Osteoblast (primary cell): ENCODE results near the gene C9. TPM values are rescaled to one million over a fixed set of nuclear protein-coding genes. Genes with fewer than 3 reads are reported as not detected.
A peak's percentile ranks its signal among the peaks of the same experiment; 100 is the strongest.

Experiments used
- DNase-seq: peaks from one replicate; pipeline ENCODE4 v3.0.0; 2011; ENCODE audit warnings: low spot score, mixed read lengths; ENCODE audit not compliant: insufficient read length; ENCODE audit errors: missing footprints
- H2AFZ ChIP-seq: 2 replicates; pipeline ENCODE4 v1.6.0; 2011; ENCODE audit warnings: mild to moderate bottlenecking, low read length
- H3K27ac ChIP-seq: 2 replicates; pipeline ENCODE4 v1.5.1; 2011; ENCODE audit warnings: mild to moderate bottlenecking, low read depth, low read length, moderate library complexity
- H3K27me3 ChIP-seq: 2 replicates; pipeline ENCODE4 v1.6.0; 2012; ENCODE audit warnings: mild to moderate bottlenecking, control low read depth, inconsistent platforms, low read length, moderate library complexity; ENCODE audit not compliant: insufficient read depth
- H3K36me3 ChIP-seq: 2 replicates; pipeline ENCODE4 v1.5.1; 2011; ENCODE audit warnings: mild to moderate bottlenecking, low read length, control low read depth, moderate library complexity; ENCODE audit not compliant: insufficient read depth
- H3K4me1 ChIP-seq: 2 replicates; pipeline ENCODE4 v1.5.1; 2011; ENCODE audit warnings: mild to moderate bottlenecking, low read length, control low read depth, moderate library complexity; ENCODE audit not compliant: insufficient read depth
- H3K4me2 ChIP-seq: 2 replicates; pipeline ENCODE4 v1.6.0; 2011; ENCODE audit warnings: mild to moderate bottlenecking, low read length; ENCODE audit not compliant: insufficient read depth
- H3K4me3 ChIP-seq: fragments of 200-600 bp; sonication (generic); 3 replicates; pipeline ENCODE4 v1.5.1; 2012; ENCODE audit warnings: mild to moderate bottlenecking, low read length, inconsistent platforms; ENCODE audit not compliant: insufficient read depth
- H3K79me2 ChIP-seq: 2 replicates; pipeline ENCODE4 v1.6.0; 2012; ENCODE audit warnings: mild to moderate bottlenecking, low read length, control low read depth, inconsistent platforms; ENCODE audit not compliant: insufficient read depth
- H3K9me3 ChIP-seq: 2 replicates; pipeline ENCODE4 v1.5.1; 2011; ENCODE audit warnings: low read depth, low read length, control low read depth
- H4K20me1 ChIP-seq: 2 replicates; pipeline ENCODE4 v1.6.0; 2012; ENCODE audit warnings: mild to moderate bottlenecking, low read length, control low read depth; ENCODE audit not compliant: insufficient read depth
- CTCF ChIP-seq: IDR thresholded peaks from 2 replicates; pipeline ENCODE4 v1.5.1; 2011; ENCODE audit warnings: mild to moderate bottlenecking, low read depth, low read length, moderate library complexity; ENCODE audit errors: extremely low read depth
- total RNA-seq: library from RNA; depleted of rRNA; stranded (reverse); fragments of >200 nt; gene quantifications from 2 replicates; pipeline ENCODE4 v1.2.3, GENCODE V29; 2012

Gene C9
- total RNA-seq, 1 donor = 0.36 TPM

DNA sequence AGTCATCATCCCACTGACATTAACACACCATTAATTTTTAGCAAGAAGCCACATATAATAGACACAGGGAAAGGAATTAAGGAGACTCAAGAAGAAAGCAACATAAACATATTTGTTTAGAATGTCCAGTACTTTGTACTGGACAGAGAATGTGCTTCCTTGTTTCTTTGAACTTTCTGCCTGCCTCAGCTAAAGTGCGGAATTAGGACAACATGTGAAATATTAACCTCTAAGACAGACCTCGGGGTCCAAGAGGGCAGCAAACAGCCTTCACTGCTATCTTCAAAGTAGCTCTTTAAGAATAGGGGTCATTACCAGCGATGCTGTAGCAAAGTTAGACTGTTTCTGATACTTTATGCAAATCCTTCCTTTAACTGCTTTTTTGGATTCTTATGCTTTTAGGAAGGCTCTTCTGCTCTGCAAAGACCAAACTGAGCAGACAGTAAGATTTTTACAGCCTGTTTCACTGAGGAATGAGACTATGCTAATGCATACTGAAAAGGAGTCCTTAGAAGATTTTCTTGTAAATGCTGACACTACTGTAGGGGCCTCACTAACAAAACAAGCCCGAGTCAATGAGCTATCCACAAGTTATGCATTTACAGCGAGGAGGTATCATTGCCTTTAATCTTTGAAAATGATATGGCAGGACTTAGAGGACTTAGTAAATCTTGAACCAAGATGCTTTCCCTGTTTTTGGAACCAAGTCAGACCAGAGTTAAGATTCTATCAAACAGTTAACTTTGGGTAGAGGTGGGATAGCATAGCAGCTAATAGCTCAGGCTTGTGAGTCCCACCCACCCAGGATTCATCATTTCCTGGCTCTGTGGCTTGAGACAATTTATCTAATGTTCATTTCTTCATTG lies 36.7 kb upstream of the C9 start:
- Histone ChIP-seq H3K4me3 (no peak overlapping the region), H3K9me3 (no peaks in the 10 kb centered on the region), H3K4me1 (peaks cover 61% of the 10 kb centered on the region), H3K36me3 (peaks cover 47% of the 10 kb centered on the region), H4K20me1 (peaks cover 38% of the 10 kb centered on the region), H3K79me2 (peaks cover 91% of the 10 kb centered on the region), H3K27ac (peak overlapping the region; percentile 96), H2AFZ (no peak overlapping the region), H3K27me3 (no peaks in the 10 kb centered on the region), H3K4me2 (peak overlapping the region; percentile 35)
- peak; percentile 59 for DNase-seq
- no peak for TF ChIP-seq CTCF

DNA sequence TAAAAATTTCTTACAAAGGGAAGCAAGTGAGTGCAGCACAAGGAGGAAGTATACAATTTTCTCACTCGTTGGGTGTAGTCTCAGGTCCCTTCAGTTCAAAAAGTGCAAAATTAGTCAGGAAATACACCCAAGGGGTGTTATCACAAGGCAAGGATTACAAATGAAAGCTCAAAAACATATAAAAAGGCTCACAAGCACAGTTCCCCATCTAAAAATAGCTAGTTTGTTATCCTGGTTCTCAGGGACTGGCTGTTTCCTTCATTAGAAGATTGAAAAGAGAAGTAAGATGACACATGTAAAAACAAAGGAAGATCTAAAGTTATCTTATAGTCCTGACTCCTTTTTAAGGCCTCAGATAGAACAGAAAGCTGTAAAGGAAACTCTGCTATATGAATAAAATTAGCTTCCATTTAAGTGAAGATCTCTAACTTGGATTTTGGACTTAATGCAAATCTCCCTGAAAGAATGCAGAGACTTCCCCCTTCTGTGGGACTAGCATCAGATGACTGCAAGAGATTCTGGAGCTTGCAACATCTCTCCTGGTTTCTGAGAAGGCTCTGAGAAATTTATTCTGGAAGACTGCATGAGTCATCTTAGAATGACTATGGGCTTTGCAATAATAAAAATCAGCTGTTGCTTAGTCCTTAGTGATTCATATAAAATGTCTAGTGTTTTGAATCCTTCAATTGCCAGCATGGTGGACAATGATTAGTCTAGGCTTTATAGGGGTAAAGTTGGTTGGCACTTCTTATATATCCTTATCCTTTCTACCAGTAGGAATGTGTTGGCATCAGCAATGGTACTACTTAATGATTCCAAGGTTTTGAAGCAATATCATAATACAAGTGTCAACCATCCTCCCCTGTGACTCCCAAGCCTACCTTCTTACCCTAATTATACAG lies 35.1 kb upstream of the C9 start:
- Histone ChIP-seq H3K27me3 (no peaks in the 10 kb centered on the region), H3K4me1 (peaks cover 73% of the 10 kb centered on the region), H3K79me2 (peaks cover 90% of the 10 kb centered on the region), H3K27ac (peak overlapping the region; percentile 96), H3K4me2 (peak overlapping the region; percentile 65), H3K36me3 (peaks cover 35% of the 10 kb centered on the region), H2AFZ (no peak overlapping the region), H3K4me3 (peak overlapping the region; percentile 20), H3K9me3 (no peaks in the 10 kb centered on the region), H4K20me1 (peaks cover 29% of the 10 kb centered on the region)
- TF ChIP-seq CTCF = no peak
- peak; percentile 92 for DNase-seq

GRCh38 chr5:39396843-39397242 lies 32.5 kb upstream of the C9 start:
- H3K4me2 ChIP-seq = no peak overlapping the region
- DNase-seq = no peak
- peaks cover 62% of the 10 kb centered on the region for H3K4me1 ChIP-seq
- H3K4me3 ChIP-seq = no peak overlapping the region
- no peak overlapping the region for H2AFZ ChIP-seq
- H3K27ac ChIP-seq = peak overlapping the region; percentile 96
- peaks cover 18% of the 10 kb centered on the region for H4K20me1 ChIP-seq
- H3K36me3 ChIP-seq = peaks cover 56% of the 10 kb centered on the region
- no peaks in the 10 kb centered on the region for H3K27me3 ChIP-seq
- peaks cover 89% of the 10 kb centered on the region for H3K79me2 ChIP-seq
- no peak for TF ChIP-seq CTCF
- no peaks in the 10 kb centered on the region for H3K9me3 ChIP-seq
